Measurements from ENCODE around the gene MND1. TPM values are rescaled to one million over a fixed set of nuclear protein-coding genes. Genes with fewer than 3 reads are reported as not detected.
"Not testable (repeated sequence)": the region's sequence is repeated elsewhere in the genome, so short reads cannot be mapped to it uniquely, and the experiment has no call there.

Gene MND1
- total RNA-seq, 2 experiments from 2014 or later: 59.4 to 101 TPM

DNA sequence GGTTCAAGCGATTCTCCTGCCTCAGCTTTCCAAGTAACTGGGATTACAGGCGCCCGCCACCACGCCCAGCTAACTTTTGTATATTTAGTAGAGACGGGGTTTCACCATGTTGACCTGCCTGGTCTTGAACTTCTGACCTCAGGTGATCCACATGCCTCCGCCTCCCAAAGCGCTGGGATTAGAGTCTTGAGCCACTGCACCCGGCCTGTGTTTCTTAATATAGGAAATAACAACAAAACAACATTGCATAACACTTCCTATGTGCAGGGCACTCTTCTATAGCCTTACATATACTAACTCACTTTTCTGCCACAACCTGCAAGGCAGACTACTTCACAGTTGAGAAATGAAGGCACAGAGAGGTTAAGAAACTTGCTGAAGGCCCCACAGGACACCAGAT, 108.9 kb downstream of the MND1 start:
- no peaks in the 10 kb centered on the region for H3K79me2 ChIP-seq (ENCODE audit: insufficient read depth, low read depth, low read length)
- H3K4me1 ChIP-seq (ENCODE audit: insufficient read depth, low read length, poor library complexity, severe bottlenecking): peaks cover 30% of the 10 kb centered on the region
- TF ChIP-seq EZH2phosphoT487 (IDR thresholded peaks at IDR 0.05; ENCODE audit: borderline replicate concordance, low read depth, low read length): no peak
- TF ChIP-seq, protein P1, sequence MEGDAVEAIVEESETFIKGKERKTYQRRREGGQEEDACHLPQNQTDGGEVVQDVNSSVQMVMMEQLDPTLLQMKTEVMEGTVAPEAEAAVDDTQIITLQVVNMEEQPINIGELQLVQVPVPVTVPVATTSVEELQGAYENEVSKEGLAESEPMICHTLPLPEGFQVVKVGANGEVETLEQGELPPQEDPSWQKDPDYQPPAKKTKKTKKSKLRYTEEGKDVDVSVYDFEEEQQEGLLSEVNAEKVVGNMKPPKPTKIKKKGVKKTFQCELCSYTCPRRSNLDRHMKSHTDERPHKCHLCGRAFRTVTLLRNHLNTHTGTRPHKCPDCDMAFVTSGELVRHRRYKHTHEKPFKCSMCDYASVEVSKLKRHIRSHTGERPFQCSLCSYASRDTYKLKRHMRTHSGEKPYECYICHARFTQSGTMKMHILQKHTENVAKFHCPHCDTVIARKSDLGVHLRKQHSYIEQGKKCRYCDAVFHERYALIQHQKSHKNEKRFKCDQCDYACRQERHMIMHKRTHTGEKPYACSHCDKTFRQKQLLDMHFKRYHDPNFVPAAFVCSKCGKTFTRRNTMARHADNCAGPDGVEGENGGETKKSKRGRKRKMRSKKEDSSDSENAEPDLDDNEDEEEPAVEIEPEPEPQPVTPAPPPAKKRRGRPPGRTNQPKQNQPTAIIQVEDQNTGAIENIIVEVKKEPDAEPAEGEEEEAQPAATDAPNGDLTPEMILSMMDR (conservative IDR thresholded peaks at IDR 0.05; ENCODE audit: low read length): no peak
- no peaks in the 10 kb centered on the region for H3K9me3 ChIP-seq (ENCODE audit: low read length)
- intact Hi-C loops (cut with micrococcal nuclease; ENCODE audit: unreplicated experiment): no loop called here
- H3K4me3 ChIP-seq (ENCODE audit: low read depth, low read length, poor library complexity, severe bottlenecking): no peak overlapping the region
- H4K20me1 ChIP-seq (ENCODE audit: insufficient read depth, low read length): no peaks in the 10 kb centered on the region
- no peak overlapping the region for H3K27ac ChIP-seq (ENCODE audit: low read depth, low read length, poor library complexity, severe bottlenecking)
- peak overlapping the region; percentile 5; the same call in 1 of the 2 replicates for H2AFZ ChIP-seq (ENCODE audit: low read length)
- no TSS peak for BruUV-seq (replicated peaks)
- ChIA-PET POLR2A (interaction anchor here (0.8 to 3.7 kb wide), 4 partner anchors 11 to 144 kb away, joined by 3 to 15 read pairs (median 4); partner anchors contain the start of gene TMEM131L), CTCF (ENCODE audit: unreplicated experiment) (no interaction called here)
- H3K4me2 ChIP-seq (ENCODE audit: low read length): no peak overlapping the region
- H3K9me2 ChIP-seq (ENCODE audit: insufficient read depth, low read length): no peaks in the 10 kb centered on the region
- no peak for DNase-seq (ENCODE audit: low spot score)
- no peaks in the 10 kb centered on the region; the same call in 1 of the 2 replicates for H3K36me3 ChIP-seq (ENCODE audit: insufficient read depth, low read length)

DNA sequence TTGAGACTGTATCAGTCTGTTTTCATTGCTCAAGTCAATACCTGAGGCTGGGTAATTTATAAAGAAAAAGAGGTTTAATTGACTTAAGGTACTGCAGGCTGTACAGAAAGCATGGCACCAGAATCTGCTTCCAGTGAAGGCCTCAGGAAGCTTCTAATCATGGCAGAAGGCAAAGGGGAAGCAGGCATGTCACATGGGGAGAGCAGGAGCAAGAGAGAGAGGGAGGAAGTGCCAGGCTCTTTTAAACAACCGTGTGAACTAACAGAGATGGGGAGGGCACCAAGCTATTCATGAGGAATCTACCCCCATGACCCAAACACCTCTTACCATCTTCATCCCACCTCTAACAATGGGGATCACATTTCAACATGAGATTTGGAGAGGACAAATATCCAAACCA, 114.5 kb downstream of the MND1 start:
- H3K9me2 ChIP-seq (ENCODE audit: insufficient read depth, low read length): no peaks in the 10 kb centered on the region
- DNase-seq (ENCODE audit: low spot score): no peak
- H2AFZ ChIP-seq (ENCODE audit: low read length): no peak overlapping the region
- H3K27ac ChIP-seq (ENCODE audit: low read depth, low read length, poor library complexity, severe bottlenecking): no peak overlapping the region
- ChIA-PET POLR2A (no interaction called here), CTCF (ENCODE audit: unreplicated experiment) (no interaction called here)
- H3K36me3 ChIP-seq (ENCODE audit: insufficient read depth, low read length): no peaks in the 10 kb centered on the region; the same call in 1 of the 2 replicates
- no peak overlapping the region for H3K4me2 ChIP-seq (ENCODE audit: low read length)
- intact Hi-C loops (cut with micrococcal nuclease; ENCODE audit: unreplicated experiment): no loop called here
- no peak overlapping the region for H3K4me3 ChIP-seq (ENCODE audit: low read depth, low read length, poor library complexity, severe bottlenecking)
- no peaks in the 10 kb centered on the region for H3K9me3 ChIP-seq (ENCODE audit: low read length)
- H4K20me1 ChIP-seq (ENCODE audit: insufficient read depth, low read length): no peaks in the 10 kb centered on the region
- no TSS peak for BruUV-seq (replicated peaks)
- no peak for TF ChIP-seq EZH2phosphoT487 (IDR thresholded peaks at IDR 0.05; ENCODE audit: borderline replicate concordance, low read depth, low read length)
- TF ChIP-seq, protein P1 (conservative IDR thresholded peaks at IDR 0.05; ENCODE audit: low read length): no peak
- H3K4me1 ChIP-seq (ENCODE audit: insufficient read depth, low read length, poor library complexity, severe bottlenecking): peaks cover 20% of the 10 kb centered on the region
- no peaks in the 10 kb centered on the region for H3K79me2 ChIP-seq (ENCODE audit: insufficient read depth, low read depth, low read length)

DNA sequence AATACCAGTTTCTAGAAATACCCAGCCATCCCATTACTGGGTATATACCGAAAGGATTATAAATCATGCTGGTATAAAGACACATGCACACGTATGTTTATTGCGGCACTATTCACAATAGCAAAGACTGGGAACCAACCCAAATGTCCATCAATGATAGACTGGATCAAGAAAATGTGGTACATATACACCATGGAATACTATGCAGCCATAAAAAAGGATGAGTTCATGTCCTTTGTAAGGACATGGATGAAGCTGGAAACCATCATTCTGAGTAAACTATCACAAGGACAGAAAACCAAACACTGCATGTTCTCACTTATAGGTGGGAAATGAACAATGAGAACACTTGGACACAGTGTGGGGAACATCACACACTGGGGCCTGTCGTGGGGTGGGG, 117.1 kb downstream of the MND1 start:
- intact Hi-C loops (cut with micrococcal nuclease; ENCODE audit: unreplicated experiment); H4K20me1 ChIP-seq (ENCODE audit: insufficient read depth, low read length); H3K9me2 ChIP-seq (ENCODE audit: insufficient read depth, low read length); H3K27ac ChIP-seq (ENCODE audit: low read depth, low read length, poor library complexity, severe bottlenecking); H3K36me3 ChIP-seq (ENCODE audit: insufficient read depth, low read length); H3K4me3 ChIP-seq (ENCODE audit: low read depth, low read length, poor library complexity, severe bottlenecking); H3K4me2 ChIP-seq (ENCODE audit: low read length); CTCF ChIA-PET (ENCODE audit: unreplicated experiment); H3K9me3 ChIP-seq (ENCODE audit: low read length); POLR2A ChIA-PET; BruUV-seq (replicated peaks); DNase-seq (ENCODE audit: low spot score); H3K79me2 ChIP-seq (ENCODE audit: insufficient read depth, low read depth, low read length); H2AFZ ChIP-seq (ENCODE audit: low read length): not testable (repeated sequence)
- peaks cover 34% of the 10 kb centered on the region for H3K4me1 ChIP-seq (ENCODE audit: insufficient read depth, low read length, poor library complexity, severe bottlenecking)

Measured in OCI-LY7 (cell line).